Adrenal gland (tissue), 12 donors: ENCODE data around the gene ZDHHC14. TPM values are rescaled to one million over a fixed set of nuclear protein-coding genes. Genes with fewer than 3 reads are reported as not detected.

Source experiments
- DNase-seq, 7 donors: peaks; one replicate each; pipeline ENCODE4 v3.0.0-alpha.2; 2019 to 2020
- H3K27ac ChIP-seq, 5 donors: fragments of 200-600 bp; sonication (generic) in 4 of 5; 1 replicate in 3 of 5; 2 replicates in 2 of 5; pipeline versions ENCODE4 v1.5.1 to v1.8.0; 2016 to 2020; ENCODE audit warnings: mild to moderate bottlenecking in 1 of 5
- H3K27me3 ChIP-seq: fragments of 200-600 bp; 2 replicates; pipeline ENCODE4 v1.8.0; 2021
- H3K36me3 ChIP-seq, 2 donors: fragments of 200-600 bp; replicated peaks in 1 of 2; 1 replicate in 1 of 2; 2 replicates in 1 of 2; pipeline versions ENCODE4 v1.5.1 to v1.8.0; 2018 to 2022
- H3K4me1 ChIP-seq, 2 donors: fragments of 200-600 bp; replicated peaks in 1 of 2; 1 replicate in 1 of 2; 2 replicates in 1 of 2; pipeline versions ENCODE4 v1.5.1 to v1.8.0; 2018 to 2021
- H3K4me3 ChIP-seq, 4 donors: fragments of 200-600 bp; sonication (generic) in 3 of 4; one replicate each; pipeline ENCODE4 v1.5.1; 2016 to 2018
- H3K9me3 ChIP-seq, 3 donors: fragments of 200-600 bp; sonication (generic) in 1 of 3; replicated peaks in 1 of 3; 1 replicate in 2 of 3; 2 replicates in 1 of 3; pipeline versions ENCODE4 v1.5.1 to v1.8.0; 2016 to 2021
- CTCF ChIP-seq, 6 experiments: fragments of 450-650 bp in 4 of 6; fragments of 200-600 bp in 2 of 6; sonication (generic) in 1 of 6; IDR thresholded peaks; 1 replicate in 5 of 6; 2 replicates in 1 of 6; pipeline versions ENCODE4 v1.5.1 to v1.8.0; 2016 to 2021; ENCODE audit warnings: antibody characterized with exemption in 6 of 6, mild to moderate bottlenecking in 2 of 6, moderate library complexity in 1 of 6
- POLR2A ChIP-seq, 2 donors: fragments of 450-650 bp; IDR thresholded peaks; one replicate each; pipeline ENCODE4 v1.6.1; 2017; ENCODE audit warnings: antibody characterized with exemption in 2 of 2, mild to moderate bottlenecking in 2 of 2, moderate library complexity in 1 of 2
- WGBS, 4 donors: extraction: QIAGEN DNeasy Blood & Tissue Kit in 2 of 4; methylation state at CpG; one replicate each; pipeline versions ENCODE4 v1.1.5 to v1.1.7; 2013 to 2017; 5-methylcytosine and 5-hydroxymethylcytosine counted together
- intact Hi-C, 2 donors: fragments of 100-400 bp; cut with DNase I; formaldehyde crosslinking; loops; one replicate each; pipeline versions ENCODE4 v1.14.1 to v1.15.0; 2022 to 2023
- polyA plus RNA-seq, 3 donors: library from polyadenylated mRNA; stranded (reverse); fragments of 200-250 nt in 2 of 3; fragments of 350-450 nt in 1 of 3; fragmentation: Illumina TruSeq in 1 of 3; extraction: RNeasy Lipid Tissue Mini Kit (QIAGEN cat#74804) in 1 of 3; gene quantifications; one replicate each; pipeline ENCODE4 v1.2.3, GENCODE V29; 2013 to 2014
- total RNA-seq, 9 donors: library from RNA; depleted of rRNA in 4 of 9; stranded (reverse); fragments of >200 nt in 4 of 9; fragments of 120-200 nt in 1 of 9; fragmentation: NEBNext Ultra II Directional in 1 of 9; extraction: Animal tissue kit (Norgen Biotek cat#: 25700) in 1 of 9; gene quantifications; one replicate each; pipeline versions ENCODE4 v1.1.0 to v1.2.4, GENCODE V29; 2013 to 2023
- donor health status: healthy with polysubstance abuse.
- donor health status: Bipolar disorder and iron deficiency.
- donor health status: DM: yes; HTN: yes; CAD: no.
- donor health status: DM: no; HTN: no; CAD: no.
- donor health status: DM: no; HTN: no; CAD: no.
- donor health status: DM: yes; HTN: yes; CAD: no.

The ZDHHC14 gene
- total and polyA plus RNA-seq, 12 donors: 3.8 to 14.3 (median 8.8) TPM

DNA sequence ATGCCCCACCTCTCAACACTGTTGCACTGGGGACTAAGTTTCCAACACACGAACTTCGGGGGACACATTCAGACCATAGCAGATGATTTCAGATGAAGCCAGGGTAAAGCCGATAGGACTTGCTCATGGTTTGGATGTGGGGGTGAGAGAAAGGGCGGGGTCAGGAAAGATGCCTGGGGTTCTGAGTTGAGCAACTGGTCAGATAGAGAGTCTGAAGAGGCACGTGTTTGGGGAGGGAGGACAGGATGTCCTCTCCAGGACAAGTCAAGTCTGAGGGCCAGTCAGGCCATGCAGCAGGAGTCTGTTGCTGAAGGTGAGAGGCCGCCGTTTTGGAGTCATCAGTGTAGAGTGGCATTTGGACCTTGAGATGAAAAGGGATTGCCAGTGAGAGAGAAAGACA is 244.1 kb downstream of the ZDHHC14 start:
- Histone ChIP-seq H3K27me3 (no peaks in the 10 kb centered on the region), H3K36me3 (no peaks in the 10 kb centered on the region), H3K9me3 (no peaks in the 10 kb centered on the region), H3K4me1 (peaks cover 0 to 4% of the 10 kb centered on the region in 2 donors), H3K4me3 (no peak overlapping the region), H3K27ac (no peak overlapping the region)
- TF ChIP-seq POLR2A (IDR thresholded peaks at IDR 0.05) (no peak), CTCF (IDR thresholded peaks at IDR 0.05) (no peak)
- 85 to 91% (median 88%) methylated on average over 7 of the region's 7 CpGs for WGBS, 4 donors
- intact Hi-C loops: no loop called here
- DNase-seq: no peak

DNA sequence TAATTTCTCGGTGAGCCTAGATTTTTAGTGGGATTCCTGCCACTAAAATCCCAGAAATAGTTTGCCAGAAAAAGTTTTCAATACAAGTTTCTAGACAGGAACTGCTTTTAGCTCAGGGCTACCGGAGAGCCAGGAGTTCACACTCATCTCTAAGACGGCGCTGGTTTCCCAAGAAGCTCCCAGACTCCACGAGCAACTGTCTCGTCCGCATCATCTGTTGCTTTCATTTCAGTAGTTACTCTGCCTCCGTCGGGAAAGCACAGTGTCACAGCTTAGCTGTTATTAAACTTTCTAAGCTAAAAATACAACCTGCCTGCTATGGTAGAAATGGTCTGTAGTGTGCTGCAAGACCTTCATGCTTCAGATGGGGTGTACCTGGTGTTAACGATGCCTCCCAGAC is 244.8 kb downstream of the ZDHHC14 start:
- no peaks in the 10 kb centered on the region for H3K36me3 ChIP-seq
- TF ChIP-seq CTCF (IDR thresholded peaks at IDR 0.05) (no peak), POLR2A (IDR thresholded peaks at IDR 0.05) (no peak)
- 81 to 87% (median 85%) methylated on average over 10 of the region's 10 CpGs for WGBS, 4 donors
- H3K27me3 ChIP-seq: no peaks in the 10 kb centered on the region
- peaks cover 0 to 4% of the 10 kb centered on the region in 2 donors for H3K4me1 ChIP-seq
- intact Hi-C loops: no loop called here
- no peak overlapping the region for H3K4me3 ChIP-seq
- H3K9me3 ChIP-seq: no peaks in the 10 kb centered on the region
- no peak for DNase-seq
- no peak overlapping the region for H3K27ac ChIP-seq

GRCh38 chr6:157627195-157627966 is 246.4 kb downstream of the ZDHHC14 start:
- DNase-seq: no peak
- 89 to 94% (median 94%) methylated on average over 11 of the region's 11 CpGs for WGBS, 4 donors
- H3K27me3 ChIP-seq: no peaks in the 10 kb centered on the region
- no peaks in the 10 kb centered on the region for H3K36me3 ChIP-seq
- H3K27ac ChIP-seq: no peak overlapping the region
- peaks cover 0 to 4% of the 10 kb centered on the region in 2 donors for H3K4me1 ChIP-seq
- intact Hi-C loops: no loop called here
- no peaks in the 10 kb centered on the region for H3K9me3 ChIP-seq
- H3K4me3 ChIP-seq: no peak overlapping the region
- TF ChIP-seq POLR2A (IDR thresholded peaks at IDR 0.05): no peak
- TF ChIP-seq CTCF (IDR thresholded peaks at IDR 0.05): no peak

DNA sequence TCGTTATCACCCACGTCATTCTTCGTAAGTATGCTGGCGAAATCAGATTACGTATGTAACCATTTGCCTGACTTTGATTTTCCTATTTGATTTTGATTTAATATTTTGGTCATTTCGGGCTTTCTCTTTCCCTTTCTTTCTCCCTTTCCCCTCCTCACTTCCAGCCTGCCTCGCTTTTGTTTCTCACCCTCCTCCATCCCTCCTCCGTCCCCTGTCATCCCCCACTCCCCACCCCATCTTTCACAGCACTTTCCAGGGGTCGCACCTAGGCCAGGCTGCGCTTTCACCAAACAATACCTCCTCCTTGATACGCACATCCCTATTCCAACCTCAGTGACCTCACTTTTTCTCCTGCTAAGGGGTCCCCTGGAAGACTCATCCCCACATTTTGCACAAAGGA is 247.5 kb downstream of the ZDHHC14 start:
- Histone ChIP-seq H3K36me3 (no peaks in the 10 kb centered on the region), H3K4me1 (peaks cover 0 to 4% of the 10 kb centered on the region in 2 donors), H3K4me3 (no peak overlapping the region), H3K27me3 (no peaks in the 10 kb centered on the region), H3K27ac (no peak overlapping the region), H3K9me3 (no peaks in the 10 kb centered on the region)
- TF ChIP-seq POLR2A (IDR thresholded peaks at IDR 0.05) (no peak), CTCF (IDR thresholded peaks at IDR 0.05) (no peak)
- DNase-seq: no peak
- 91 to 93% (median 92%) methylated on average over 11 of the region's 11 CpGs for WGBS, 4 donors
- intact Hi-C loops: no loop called here
